ENCODE data around the gene RIT2. TPM values are rescaled to one million over a fixed set of nuclear protein-coding genes. Genes with fewer than 3 reads are reported as not detected.

RIT2 gene
- total RNA-seq, 2 donors from 2014 or later, result not detected

DNA sequence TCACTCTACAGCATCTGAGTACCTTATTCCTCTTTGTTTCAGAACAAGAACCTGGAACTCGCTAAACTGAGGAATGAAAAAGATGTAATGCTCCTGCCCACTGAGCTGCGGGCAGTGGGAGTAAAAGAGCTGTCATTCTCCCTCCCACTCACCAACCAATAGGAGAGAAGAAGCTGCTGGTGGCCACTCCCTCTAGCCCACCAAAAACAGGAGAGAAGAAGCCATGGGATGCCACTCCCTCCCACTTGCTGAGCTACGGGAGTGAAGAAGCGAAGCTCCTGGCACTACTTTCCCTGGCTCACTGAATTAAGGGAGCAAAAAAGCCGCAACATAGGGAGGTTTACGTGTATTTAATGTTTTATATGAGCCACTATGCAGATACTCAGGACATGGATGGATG lies 53.7 kb downstream of the RIT2 start:
- no peaks in the 10 kb centered on the region for H3K36me3 Mint-ChIP-seq (ENCODE audit: low read depth)
- H3K27me3 Mint-ChIP-seq, result no peaks in the 10 kb centered on the region
- no peak overlapping the region for H3K4me3 Mint-ChIP-seq
- no peak overlapping the region for H3K27ac Mint-ChIP-seq
- ATAC-seq (replicated peaks), result no peak
- H3K9me3 Mint-ChIP-seq, result peaks cover 15% of the 10 kb centered on the region
- no peaks in the 10 kb centered on the region for H3K4me1 Mint-ChIP-seq

DNA sequence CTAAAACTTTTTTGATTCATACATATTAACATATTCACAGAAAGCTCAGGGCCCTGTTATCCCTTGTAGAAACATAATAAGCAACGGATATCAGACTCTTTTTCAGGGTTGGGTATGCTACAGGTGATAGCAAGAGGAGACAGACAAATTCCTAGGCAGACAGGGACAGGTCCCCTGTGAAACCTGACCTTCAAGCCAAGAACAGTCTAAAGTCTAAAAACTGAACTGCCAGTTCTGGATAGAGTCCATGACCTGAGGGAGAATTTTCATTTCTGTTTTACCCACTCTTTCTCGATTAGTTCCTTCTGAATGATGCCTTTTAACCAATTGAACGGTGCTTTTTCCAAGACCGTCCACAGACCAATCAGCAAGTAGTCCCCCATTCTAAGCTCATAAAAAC lies 54.2 kb downstream of the RIT2 start:
- Mint-ChIP-seq H3K9me3 (peaks cover 10% of the 10 kb centered on the region), H3K4me1 (no peaks in the 10 kb centered on the region), H3K4me3 (no peak overlapping the region), H3K27ac (no peak overlapping the region), H3K27me3 (no peaks in the 10 kb centered on the region), H3K36me3 (ENCODE audit: low read depth) (no peaks in the 10 kb centered on the region)
- no peak for ATAC-seq (replicated peaks)

DNA sequence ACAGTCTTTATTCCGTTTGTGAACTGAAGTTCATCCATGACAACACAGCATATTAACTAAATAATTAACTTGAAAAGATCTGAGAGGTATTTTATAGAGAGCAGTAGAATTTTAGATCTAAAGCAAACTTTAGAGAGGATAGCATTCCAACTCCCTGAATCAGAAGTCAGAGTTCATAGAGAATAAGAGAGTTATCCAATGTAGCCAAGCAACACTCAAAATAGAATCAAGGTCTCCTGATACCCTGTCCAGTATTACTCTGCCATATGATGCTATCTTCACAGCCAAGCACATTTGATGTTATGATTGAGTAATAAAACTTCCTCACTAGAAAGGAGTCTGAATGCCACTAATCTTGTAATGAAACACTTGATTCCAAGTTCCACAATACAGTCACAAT lies 55.5 kb downstream of the RIT2 start:
- no peaks in the 10 kb centered on the region for H3K27me3 Mint-ChIP-seq

DNA sequence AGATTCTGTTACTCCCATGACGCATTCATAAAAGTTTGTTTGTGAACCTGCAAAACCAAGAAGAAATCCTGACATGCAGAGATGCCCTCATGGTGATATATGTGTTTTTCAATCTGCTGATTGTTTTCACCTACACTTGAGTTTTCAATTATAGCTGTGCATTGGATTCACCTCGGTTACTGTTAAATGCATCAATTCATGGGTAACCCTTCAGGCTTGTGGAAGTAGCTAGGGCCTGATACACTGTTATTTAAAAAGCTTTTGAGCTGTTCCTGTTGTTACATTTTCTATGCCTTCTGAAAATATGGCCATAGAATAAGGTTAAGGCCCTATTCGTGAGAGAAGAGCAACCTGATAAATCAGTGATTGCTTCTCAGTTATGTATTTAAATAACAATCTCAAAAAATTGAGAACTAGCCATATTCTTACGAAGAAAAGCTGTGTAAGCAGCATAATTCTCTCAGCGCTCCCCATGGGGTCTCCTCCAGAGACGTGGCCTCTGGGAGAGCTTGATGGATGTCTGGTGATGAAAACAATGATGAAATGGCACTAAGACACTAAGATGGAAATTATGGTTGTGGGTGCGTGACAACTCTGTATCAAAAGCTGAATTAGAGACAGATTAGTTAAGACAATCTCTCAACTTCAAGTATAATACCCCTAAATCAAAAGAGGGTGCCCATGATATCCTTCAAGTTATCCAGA lies 60.5 kb downstream of the RIT2 start:
- H3K4me1 Mint-ChIP-seq, result no peaks in the 10 kb centered on the region
- H3K4me3 Mint-ChIP-seq, result no peak overlapping the region
- H3K9me3 Mint-ChIP-seq, result peaks cover 8% of the 10 kb centered on the region
- no peaks in the 10 kb centered on the region for H3K27me3 Mint-ChIP-seq
- ATAC-seq (replicated peaks), result no peak
- no peak overlapping the region for H3K27ac Mint-ChIP-seq
- H3K36me3 Mint-ChIP-seq (ENCODE audit: low read depth), result no peaks in the 10 kb centered on the region

More for the DNA sequence above, 55.5 kb downstream of the RIT2 start:
- H3K9me3 Mint-ChIP-seq, result peaks cover 5% of the 10 kb centered on the region
- no peak overlapping the region for H3K27ac Mint-ChIP-seq
- ATAC-seq (replicated peaks), result no peak
- H3K36me3 Mint-ChIP-seq (ENCODE audit: low read depth), result no peaks in the 10 kb centered on the region
- no peaks in the 10 kb centered on the region for H3K4me1 Mint-ChIP-seq
- no peak overlapping the region for H3K4me3 Mint-ChIP-seq

DNA sequence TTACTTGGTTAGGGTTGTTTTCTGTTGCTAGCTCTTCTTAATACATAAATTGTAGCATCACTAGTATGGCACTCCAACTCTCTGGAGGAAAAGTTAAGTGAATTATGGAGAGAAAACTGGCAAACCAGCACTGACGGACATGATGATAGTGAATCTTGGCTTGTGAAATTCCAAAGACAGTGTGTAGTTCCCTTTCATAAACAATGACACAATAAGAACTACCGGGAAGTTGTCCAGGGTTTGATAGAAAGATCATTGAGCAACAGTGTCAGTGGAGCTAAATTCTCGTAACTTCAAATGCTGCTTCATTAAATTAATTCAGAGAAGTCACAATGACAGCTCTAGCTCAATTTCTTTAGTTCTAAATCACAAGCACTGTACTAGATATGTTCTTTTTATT lies 66.5 kb downstream of the RIT2 start:
- H3K9me3 Mint-ChIP-seq, result peaks cover 14% of the 10 kb centered on the region
- no peaks in the 10 kb centered on the region for H3K27me3 Mint-ChIP-seq
- H3K27ac Mint-ChIP-seq, result no peak overlapping the region
- no peaks in the 10 kb centered on the region for H3K36me3 Mint-ChIP-seq (ENCODE audit: low read depth)
- no peak overlapping the region for H3K4me3 Mint-ChIP-seq
- ATAC-seq (replicated peaks), result no peak
- no peaks in the 10 kb centered on the region for H3K4me1 Mint-ChIP-seq

DNA sequence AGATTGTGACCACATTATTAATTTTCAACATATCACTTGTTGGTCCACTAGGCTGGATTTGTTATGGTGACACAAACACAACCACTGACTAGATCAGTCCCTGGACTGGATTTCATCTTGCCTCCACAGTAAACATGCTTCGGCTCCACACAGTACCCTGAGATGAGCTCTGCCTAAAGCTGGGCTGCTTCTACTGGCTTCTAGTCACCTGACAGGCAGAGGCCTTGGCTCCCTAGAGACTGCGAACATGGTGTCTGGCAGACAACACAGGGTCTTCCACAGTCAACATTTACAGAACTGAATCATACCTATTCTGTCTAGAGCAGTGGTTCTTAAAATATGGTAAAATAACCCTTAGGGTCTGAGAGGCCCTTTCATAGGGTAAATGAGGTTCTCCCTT lies 69.2 kb downstream of the RIT2 start:
- no peaks in the 10 kb centered on the region for H3K27me3 Mint-ChIP-seq
- no peaks in the 10 kb centered on the region for H3K4me1 Mint-ChIP-seq
- H3K36me3 Mint-ChIP-seq (ENCODE audit: low read depth), result no peaks in the 10 kb centered on the region
- H3K27ac Mint-ChIP-seq, result no peak overlapping the region
- peaks cover 7% of the 10 kb centered on the region for H3K9me3 Mint-ChIP-seq
- no peak for ATAC-seq (replicated peaks)
- H3K4me3 Mint-ChIP-seq, result no peak overlapping the region

DNA sequence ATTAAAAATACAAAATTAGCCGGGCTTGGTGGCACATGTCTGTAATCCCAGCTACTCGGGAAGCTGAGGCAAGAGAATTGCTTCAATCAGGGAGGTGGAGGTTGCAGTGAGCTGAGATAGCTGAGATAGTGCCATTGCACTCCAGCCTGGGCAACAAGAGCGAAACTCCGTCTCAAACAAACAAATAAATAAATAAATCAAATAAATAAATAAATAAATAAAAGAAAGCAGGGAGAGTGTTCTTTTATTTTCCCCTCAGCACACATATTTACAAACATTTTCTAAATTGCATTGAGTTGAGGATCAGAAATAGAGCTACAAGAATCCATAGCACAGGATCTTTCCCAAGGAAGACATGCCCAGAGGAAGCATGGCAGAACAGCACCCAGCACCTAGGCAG lies 71.9 kb downstream of the RIT2 start:
- no peak for ATAC-seq (replicated peaks)
- H3K27me3 Mint-ChIP-seq, result no peaks in the 10 kb centered on the region
- H3K4me1 Mint-ChIP-seq, result no peaks in the 10 kb centered on the region
- H3K27ac Mint-ChIP-seq, result no peak overlapping the region
- no peaks in the 10 kb centered on the region for H3K36me3 Mint-ChIP-seq (ENCODE audit: low read depth)
- H3K9me3 Mint-ChIP-seq, result peaks cover 8% of the 10 kb centered on the region
- H3K4me3 Mint-ChIP-seq, result no peak overlapping the region

DNA sequence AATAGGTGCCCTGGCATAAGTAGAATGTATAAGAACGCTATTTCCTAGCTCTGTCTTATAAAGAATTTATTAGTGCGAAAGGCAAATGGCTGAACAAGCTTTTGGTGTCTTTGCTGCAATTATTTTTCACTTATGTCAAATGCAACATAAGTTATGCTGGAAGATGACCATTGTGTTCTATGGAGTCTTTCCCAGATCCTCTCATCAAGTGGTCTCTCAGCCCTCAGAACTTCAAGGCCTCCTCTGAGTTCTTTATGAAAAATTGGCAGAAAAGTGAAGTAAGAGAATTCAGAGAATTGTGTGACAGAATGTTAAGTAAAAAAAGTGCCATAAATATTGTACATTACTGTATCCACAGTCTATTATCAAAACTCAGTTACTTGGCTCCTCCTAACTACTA lies 75.2 kb downstream of the RIT2 start:
- ATAC-seq (replicated peaks), result no peak
- H3K36me3 Mint-ChIP-seq (ENCODE audit: low read depth), result no peaks in the 10 kb centered on the region
- peaks cover 5% of the 10 kb centered on the region for H3K9me3 Mint-ChIP-seq
- H3K27me3 Mint-ChIP-seq, result no peaks in the 10 kb centered on the region
- no peak overlapping the region for H3K27ac Mint-ChIP-seq
- H3K4me1 Mint-ChIP-seq, result no peaks in the 10 kb centered on the region
- H3K4me3 Mint-ChIP-seq, result no peak overlapping the region

DNA sequence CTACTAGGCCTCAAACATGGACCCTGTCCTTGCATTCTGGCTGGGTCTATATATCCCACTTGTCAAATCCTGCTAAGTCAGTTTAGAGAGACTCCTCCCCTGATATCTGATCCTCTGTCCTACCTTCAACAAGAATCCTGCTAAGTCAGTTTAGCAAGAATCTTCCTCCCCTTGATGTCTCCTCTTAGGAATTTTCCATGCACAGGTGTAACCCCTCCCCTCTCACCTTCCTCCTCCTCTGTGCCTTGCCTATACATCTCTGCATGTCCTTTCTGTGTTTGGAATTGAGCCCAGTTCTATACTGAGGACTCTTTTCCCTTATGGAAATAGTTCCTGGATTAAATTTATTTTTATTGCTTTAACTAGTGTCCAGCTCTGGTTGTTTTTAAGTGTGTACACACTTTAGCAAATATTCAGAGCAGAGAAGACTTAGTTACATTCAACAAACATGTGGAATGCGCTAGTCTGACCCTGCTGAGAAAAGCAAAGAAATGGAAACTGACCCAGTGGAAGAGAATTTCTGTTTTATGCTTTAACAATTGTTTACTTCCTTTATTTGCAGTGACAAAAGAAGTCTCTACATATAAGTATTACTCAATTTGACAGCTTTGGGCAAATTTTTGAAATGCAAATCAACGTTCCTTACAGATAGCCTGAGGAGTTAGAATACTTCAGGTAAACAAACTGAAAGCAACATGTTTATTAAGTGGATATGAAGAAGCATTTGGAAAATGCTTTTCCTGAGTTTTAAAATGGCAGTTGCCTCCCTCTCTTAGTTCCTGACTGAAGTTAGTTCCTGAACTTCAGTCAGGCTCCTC lies 80.6 kb downstream of the RIT2 start:
- Mint-ChIP-seq H3K4me1 (no peaks in the 10 kb centered on the region), H3K9me3 (peaks cover 9% of the 10 kb centered on the region), H3K4me3 (no peak overlapping the region), H3K27me3 (no peaks in the 10 kb centered on the region), H3K36me3 (ENCODE audit: low read depth) (no peaks in the 10 kb centered on the region), H3K27ac (no peak overlapping the region)
- no peak for ATAC-seq (replicated peaks)

DNA sequence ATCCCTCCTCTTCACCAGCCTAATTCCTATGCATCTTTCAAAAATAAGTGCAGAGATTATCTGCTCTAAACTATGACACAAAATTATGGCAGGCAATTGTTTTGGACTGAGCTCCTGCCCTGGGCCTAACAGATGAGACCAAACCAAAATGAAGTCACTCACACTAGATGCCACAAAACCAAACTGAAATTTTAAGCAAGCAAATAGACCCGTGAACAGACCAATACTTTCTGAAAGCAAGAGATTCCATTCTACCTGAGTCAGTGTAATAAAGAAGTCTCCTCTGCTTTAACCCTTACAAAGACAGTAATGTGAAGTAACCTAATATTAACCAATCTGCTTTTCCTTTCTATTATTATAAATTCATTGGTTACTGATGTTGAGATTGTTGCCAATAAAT lies 84.3 kb downstream of the RIT2 start:
- no peaks in the 10 kb centered on the region for H3K4me1 Mint-ChIP-seq
- H3K27me3 Mint-ChIP-seq, result no peaks in the 10 kb centered on the region
- no peak for ATAC-seq (replicated peaks)
- H3K36me3 Mint-ChIP-seq (ENCODE audit: low read depth), result no peaks in the 10 kb centered on the region
- no peak overlapping the region for H3K4me3 Mint-ChIP-seq
- no peak overlapping the region for H3K27ac Mint-ChIP-seq
- peaks cover 4% of the 10 kb centered on the region for H3K9me3 Mint-ChIP-seq

DNA sequence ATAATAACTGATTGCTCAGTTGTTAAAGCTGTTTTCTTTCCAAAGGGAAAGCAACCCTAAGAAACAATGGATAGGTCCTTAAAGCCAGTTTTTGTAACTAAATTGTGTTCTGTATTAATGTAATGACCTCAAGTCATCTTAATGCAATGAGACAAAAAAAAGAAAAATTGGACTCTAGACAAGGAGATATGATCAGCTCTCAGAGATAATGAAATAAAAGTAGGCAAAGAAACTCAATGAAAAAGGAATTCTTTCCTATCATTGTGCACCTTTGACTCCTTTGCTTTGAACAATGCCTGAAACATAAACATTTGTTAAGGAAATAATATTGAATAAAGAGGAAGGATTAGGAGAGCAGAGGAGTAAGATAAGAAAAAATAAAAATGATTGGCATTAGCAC lies 86.1 kb downstream of the RIT2 start:
- ATAC-seq (replicated peaks), result no peak
- Mint-ChIP-seq H3K4me3 (no peak overlapping the region), H3K27me3 (no peaks in the 10 kb centered on the region), H3K27ac (no peak overlapping the region), H3K9me3 (no peaks in the 10 kb centered on the region), H3K36me3 (ENCODE audit: low read depth) (no peaks in the 10 kb centered on the region), H3K4me1 (no peaks in the 10 kb centered on the region)

DNA sequence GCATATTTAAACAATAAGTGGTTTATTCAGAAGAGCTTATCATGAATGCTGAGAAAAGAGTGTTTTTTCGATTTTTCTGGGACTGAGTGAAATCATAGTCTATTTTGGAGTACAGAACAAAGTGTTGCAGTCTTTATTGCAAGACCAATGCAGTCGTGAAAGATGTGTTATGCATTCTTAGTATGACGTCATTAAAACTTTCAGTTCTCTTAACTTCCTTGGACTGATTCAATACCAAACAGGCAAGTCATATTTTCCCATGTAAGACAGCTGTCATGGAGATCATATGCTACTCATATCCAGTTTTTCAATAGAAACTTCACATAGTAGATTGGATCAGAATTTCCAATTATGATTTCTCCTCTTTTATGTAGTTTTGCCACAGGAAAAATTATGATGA lies 92.6 kb downstream of the RIT2 start:
- Mint-ChIP-seq H3K36me3 (ENCODE audit: low read depth) (no peaks in the 10 kb centered on the region), H3K27me3 (no peaks in the 10 kb centered on the region), H3K27ac (no peak overlapping the region), H3K4me1 (no peaks in the 10 kb centered on the region), H3K4me3 (no peak overlapping the region), H3K9me3 (peaks cover 12% of the 10 kb centered on the region)
- ATAC-seq (replicated peaks), result no peak

DNA sequence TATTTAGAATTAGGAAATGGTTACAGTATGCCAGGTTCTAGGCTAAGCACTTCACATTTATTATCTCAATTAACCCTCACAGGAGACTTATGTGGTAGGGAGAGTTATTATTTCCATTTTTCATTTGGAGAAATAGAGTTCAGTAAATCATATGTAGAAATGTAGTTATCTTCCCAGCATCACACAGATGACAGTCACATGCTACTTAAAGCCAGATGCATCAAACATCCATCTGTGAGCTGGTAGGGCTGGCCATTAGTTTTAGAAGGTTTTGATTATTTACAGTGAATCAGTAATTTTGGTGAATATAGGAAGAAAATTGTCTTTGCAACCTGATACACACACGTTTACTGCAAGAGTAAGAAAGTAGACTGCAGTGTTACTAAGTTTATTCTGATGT lies 97.9 kb downstream of the RIT2 start:
- Mint-ChIP-seq H3K4me1 (no peaks in the 10 kb centered on the region), H3K27ac (no peak overlapping the region), H3K9me3 (peaks cover 17% of the 10 kb centered on the region), H3K27me3 (no peaks in the 10 kb centered on the region), H3K4me3 (no peak overlapping the region), H3K36me3 (ENCODE audit: low read depth) (no peaks in the 10 kb centered on the region)
- no peak for ATAC-seq (replicated peaks)

DNA sequence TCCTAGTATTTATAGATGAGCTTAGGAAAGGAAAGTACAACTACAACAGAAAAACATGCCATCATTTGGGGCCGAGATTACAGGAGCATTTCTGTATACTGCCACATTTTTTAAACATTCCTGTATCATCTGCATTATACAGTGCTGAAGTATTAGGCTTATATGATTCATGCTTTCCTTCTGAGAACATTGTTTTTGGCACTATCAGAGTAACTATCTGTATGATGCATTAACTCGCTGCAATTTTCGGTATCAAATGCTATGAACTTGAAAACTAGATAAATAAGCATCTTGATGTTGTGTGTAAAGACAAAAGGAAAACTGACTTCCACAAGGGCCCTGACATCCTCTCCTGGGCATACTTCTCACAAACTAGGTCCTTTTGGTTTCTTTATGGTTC lies 102.0 kb downstream of the RIT2 start:
- Mint-ChIP-seq H3K36me3 (ENCODE audit: low read depth) (no peaks in the 10 kb centered on the region), H3K27ac (no peak overlapping the region), H3K4me3 (no peak overlapping the region), H3K27me3 (no peaks in the 10 kb centered on the region), H3K9me3 (peaks cover 13% of the 10 kb centered on the region), H3K4me1 (no peaks in the 10 kb centered on the region)
- ATAC-seq (replicated peaks), result no peak

DNA sequence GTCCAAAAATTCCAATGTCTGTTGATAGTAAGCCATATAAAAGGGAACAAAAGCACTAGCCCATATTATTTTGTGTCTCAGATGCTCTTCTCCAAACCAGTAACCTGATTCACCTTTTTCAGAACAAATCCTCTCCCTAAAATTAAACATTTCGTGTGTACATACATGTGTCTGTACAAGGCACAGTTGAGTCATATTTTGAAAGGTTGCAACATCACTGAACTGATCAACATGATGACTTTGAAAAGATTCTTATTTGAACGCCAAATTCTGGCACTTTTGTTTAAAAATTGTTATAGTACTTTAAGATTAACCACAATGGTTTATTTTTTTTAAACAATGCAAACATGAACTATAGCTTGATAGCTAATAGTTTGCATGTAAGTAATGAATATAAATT lies 102.5 kb downstream of the RIT2 start:
- no peak overlapping the region for H3K27ac Mint-ChIP-seq

More for the DNA sequence above, 102.5 kb downstream of the RIT2 start:
- no peaks in the 10 kb centered on the region for H3K27me3 Mint-ChIP-seq
- no peak overlapping the region for H3K4me3 Mint-ChIP-seq
- H3K4me1 Mint-ChIP-seq, result no peaks in the 10 kb centered on the region
- peaks cover 13% of the 10 kb centered on the region for H3K9me3 Mint-ChIP-seq
- H3K36me3 Mint-ChIP-seq (ENCODE audit: low read depth), result no peaks in the 10 kb centered on the region
- ATAC-seq (replicated peaks), result no peak

Measured in activated T-helper 17 cell treated with anti-CD3 and anti-CD28 coated beads, Interleukin-2, amount 50 U/mL, for 72 hours (primary cell).